B cell (primary cell): ENCODE measurements around the gene ADAR.

Source experiments
- CTCF ChIP-seq: fragments of 200-600 bp; IDR thresholded peaks from one replicate; pipeline ENCODE4 v1.8.0; 2022; ENCODE audit warnings: antibody characterized with exemption, mild to moderate bottlenecking
- EZH2 ChIP-seq: IDR thresholded peaks from 2 replicates; pipeline ENCODE4 v1.6.1; 2012; ENCODE audit warnings: borderline replicate concordance, low read depth, mild to moderate bottlenecking, moderate library complexity, low read length; ENCODE audit not compliant: insufficient read depth, poor library complexity, severe bottlenecking

DNA sequence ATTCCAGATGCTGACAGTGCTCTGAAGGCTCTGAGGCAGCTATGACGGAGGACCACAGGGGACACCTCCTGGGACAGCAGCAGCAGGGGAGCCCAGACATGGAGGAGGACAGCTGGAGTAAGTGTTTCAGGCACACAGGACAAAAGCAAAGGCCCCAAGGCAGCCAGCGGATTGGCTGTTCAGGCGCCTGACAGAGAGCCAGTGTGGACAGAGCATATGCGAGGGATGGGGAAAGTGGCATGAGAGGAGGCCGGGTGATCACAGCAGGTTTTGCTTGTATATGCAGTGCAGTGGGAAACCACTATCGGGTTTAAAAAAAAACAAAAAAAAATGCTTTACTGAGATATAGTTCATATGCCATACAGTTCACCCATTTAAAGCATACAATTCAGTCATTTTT is 21.3 kb downstream of the ADAR start:
- no peak for TF ChIP-seq CTCF
- no peak for TF ChIP-seq EZH2
